Transverse colon (tissue), 4 donors: ENCODE measurements around the gene KRT1.

Experiments used
- CTCF ChIP-seq, 5 experiments: fragments of 200-600 bp in 3 of 5; fragments of 450-650 bp in 2 of 5; sonication (generic) in 3 of 5; IDR thresholded peaks; 1 replicate in 2 of 5; 2 replicates in 3 of 5; pipeline ENCODE4 v1.5.1; 2016 to 2017; ENCODE audit warnings: antibody characterized with exemption in 5 of 5, inconsistent platforms in 3 of 5, mild to moderate bottlenecking in 2 of 5, moderate library complexity in 1 of 5
- EP300 ChIP-seq: sonication (generic); formaldehyde crosslinking; IDR thresholded peaks from one replicate; pipeline ENCODE4 v1.6.1; 2017; ENCODE audit warnings: antibody characterized with exemption, low read depth
- POLR2A ChIP-seq: fragments of 450-650 bp; IDR thresholded peaks from one replicate; pipeline ENCODE4 v1.6.1; 2016; ENCODE audit warnings: antibody characterized with exemption, mild to moderate bottlenecking, moderate library complexity
- POLR2AphosphoS5 ChIP-seq, 3 donors: sonication (generic); formaldehyde crosslinking; IDR thresholded peaks; one replicate each; pipeline ENCODE4 v1.6.1; 2016; ENCODE audit warnings: antibody characterized with exemption in 3 of 3

GRCh38 chr12:52701281-52701680 is 21.1 kb upstream of the KRT1 start:
- TF ChIP-seq CTCF (IDR thresholded peaks at IDR 0.05): no peak
- no peak for TF ChIP-seq POLR2A
- no peak for TF ChIP-seq POLR2AphosphoS5 (IDR thresholded peaks at IDR 0.05)
- no peak for TF ChIP-seq EP300
